SJCRH30 (cell line): ENCODE data around the gene LRP5. TPM values are rescaled to one million over a fixed set of nuclear protein-coding genes. Genes with fewer than 3 reads are reported as not detected.

Source experiments
- DNase-seq, 2 experiments: peaks; one replicate each; pipeline ENCODE4 v3.0.0-alpha.2; 2015 to 2020
- H3K27ac ChIP-seq: fragments of 250-450 bp; sonication (Bioruptor Pico); 2 replicates; pipeline ENCODE4 v1.5.1; 2020; ENCODE audit warnings: mild to moderate bottlenecking, moderate library complexity
- H3K27me3 ChIP-seq: fragments of 250-450 bp; sonication (Bioruptor Pico); 2 replicates; pipeline ENCODE4 v1.5.1; 2020; ENCODE audit warnings: mild to moderate bottlenecking, moderate library complexity
- H3K36me3 ChIP-seq: fragments of 250-450 bp; sonication (Bioruptor Pico); 2 replicates; pipeline ENCODE4 v1.5.1; 2020; ENCODE audit warnings: mild to moderate bottlenecking, moderate library complexity
- H3K4me1 ChIP-seq: fragments of 250-450 bp; sonication (Bioruptor Pico); 2 replicates; pipeline ENCODE4 v1.5.1; 2020; ENCODE audit warnings: mild to moderate bottlenecking, moderate library complexity
- H3K4me3 ChIP-seq: fragments of 250-450 bp; sonication (Bioruptor Pico); 2 replicates; pipeline ENCODE4 v1.5.1; 2020; ENCODE audit warnings: mild to moderate bottlenecking, moderate library complexity
- H3K9me3 ChIP-seq: fragments of 250-450 bp; sonication (Bioruptor Pico); replicated peaks from 2 replicates; pipeline ENCODE4 v1.5.1; 2020; ENCODE audit warnings: mild to moderate bottlenecking, moderate library complexity
- total RNA-seq: library from RNA; depleted of rRNA; stranded (reverse); fragments of >200 nt; shearing (Covaris generic); gene quantifications from 2 replicates; pipeline ENCODE4 v1.2.3, GENCODE V29; 2014

The LRP5 gene
- total RNA-seq, 1 experiment from 2014 or later, result 46.5 TPM

DNA sequence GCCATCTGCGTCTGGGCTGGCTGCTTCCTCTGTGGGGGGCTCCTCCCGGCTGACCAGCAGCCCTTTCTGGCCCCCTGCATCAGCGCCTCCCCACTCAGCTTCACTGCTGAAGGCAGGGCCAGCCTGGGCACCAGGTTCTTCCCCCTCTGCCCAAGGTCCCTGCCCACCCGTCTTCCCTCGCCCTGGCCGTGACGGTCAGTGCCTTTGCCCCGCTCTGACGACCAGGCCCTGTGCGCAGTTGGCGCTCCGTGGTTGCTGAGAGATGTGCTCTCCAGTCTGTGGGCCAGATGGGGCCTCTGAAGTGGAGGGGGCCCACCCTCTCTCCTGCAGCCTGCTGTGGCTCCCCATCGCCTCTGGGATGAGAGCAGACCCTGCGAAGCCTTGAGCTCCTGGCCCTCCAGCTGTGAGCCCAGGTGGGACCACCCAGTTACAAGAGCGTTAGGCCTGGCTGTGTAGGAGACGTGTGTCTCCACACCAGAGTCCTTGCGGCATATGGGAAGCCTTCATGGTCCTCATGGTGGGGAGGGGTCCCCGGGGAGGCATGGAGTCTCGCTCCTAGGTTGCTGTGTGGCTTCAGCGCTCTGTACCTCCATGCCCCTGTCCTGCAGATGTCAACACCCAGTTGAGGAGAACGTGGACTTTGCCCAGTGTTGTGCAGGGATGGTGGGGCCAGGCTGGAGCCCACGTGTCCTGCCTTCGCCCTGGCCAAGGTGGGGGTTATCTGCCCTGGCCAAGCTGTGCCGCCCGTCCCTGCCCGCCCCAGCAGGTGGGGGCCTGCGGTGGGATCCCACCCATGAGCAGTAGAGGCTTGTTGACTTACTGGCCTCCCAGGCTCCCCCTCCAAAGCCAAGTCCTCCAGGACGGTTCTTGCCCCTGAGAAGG lies 14.2 kb downstream of the LRP5 start:
- Histone ChIP-seq H3K9me3 (no peaks in the 10 kb centered on the region), H3K4me1 (peaks cover 35% of the 10 kb centered on the region), H3K27me3 (no peaks in the 10 kb centered on the region), H3K27ac (no peak overlapping the region), H3K4me3 (no peak overlapping the region), H3K36me3 (peaks cover 5% of the 10 kb centered on the region; the same call in 1 of the 2 replicates)
- no peak for DNase-seq

DNA sequence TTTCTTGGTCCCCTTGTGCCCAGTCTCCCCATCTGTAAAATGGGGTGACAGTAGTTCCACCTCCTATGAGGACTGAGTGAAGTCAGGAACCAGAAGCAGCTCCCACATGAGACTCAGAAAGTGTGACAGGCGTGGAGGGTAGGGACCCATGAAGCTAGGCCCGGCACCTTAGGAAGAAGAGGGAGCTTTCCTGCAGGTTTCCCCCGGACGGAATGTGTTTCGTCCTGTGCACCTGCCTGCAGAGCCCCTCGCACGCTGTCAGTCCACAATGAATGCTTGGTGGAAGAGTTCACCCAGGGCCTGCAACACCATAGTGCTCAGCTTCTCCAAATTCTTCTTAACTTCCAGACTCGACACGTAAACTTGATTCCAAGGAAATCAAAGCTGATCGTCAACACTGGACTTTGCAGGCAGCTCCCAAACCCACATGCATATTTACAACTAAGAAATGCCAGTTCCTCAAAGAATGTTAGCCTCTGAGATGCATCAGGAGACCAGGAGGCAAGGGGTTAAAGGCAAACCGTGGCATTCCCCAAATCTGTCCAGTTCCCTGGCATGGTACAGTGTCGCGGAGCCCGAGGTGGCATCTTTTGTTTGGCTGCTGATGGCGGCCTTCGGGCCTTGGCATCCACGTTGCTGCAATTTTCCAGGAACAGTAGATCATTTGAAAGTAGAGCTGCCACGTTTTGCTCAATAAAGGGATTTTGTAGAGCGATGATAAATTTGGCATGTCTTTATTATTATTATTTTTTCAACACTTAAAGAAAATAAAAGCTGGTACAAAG lies 15.4 kb downstream of the LRP5 start:
- DNase-seq, result no peak
- H3K36me3 ChIP-seq, result peaks cover 5% of the 10 kb centered on the region; the same call in 1 of the 2 replicates
- H3K27ac ChIP-seq, result peak overlapping the region; percentile 67
- H3K4me3 ChIP-seq, result no peak overlapping the region
- no peaks in the 10 kb centered on the region for H3K27me3 ChIP-seq
- H3K9me3 ChIP-seq, result no peaks in the 10 kb centered on the region
- peaks cover 35% of the 10 kb centered on the region for H3K4me1 ChIP-seq

DNA sequence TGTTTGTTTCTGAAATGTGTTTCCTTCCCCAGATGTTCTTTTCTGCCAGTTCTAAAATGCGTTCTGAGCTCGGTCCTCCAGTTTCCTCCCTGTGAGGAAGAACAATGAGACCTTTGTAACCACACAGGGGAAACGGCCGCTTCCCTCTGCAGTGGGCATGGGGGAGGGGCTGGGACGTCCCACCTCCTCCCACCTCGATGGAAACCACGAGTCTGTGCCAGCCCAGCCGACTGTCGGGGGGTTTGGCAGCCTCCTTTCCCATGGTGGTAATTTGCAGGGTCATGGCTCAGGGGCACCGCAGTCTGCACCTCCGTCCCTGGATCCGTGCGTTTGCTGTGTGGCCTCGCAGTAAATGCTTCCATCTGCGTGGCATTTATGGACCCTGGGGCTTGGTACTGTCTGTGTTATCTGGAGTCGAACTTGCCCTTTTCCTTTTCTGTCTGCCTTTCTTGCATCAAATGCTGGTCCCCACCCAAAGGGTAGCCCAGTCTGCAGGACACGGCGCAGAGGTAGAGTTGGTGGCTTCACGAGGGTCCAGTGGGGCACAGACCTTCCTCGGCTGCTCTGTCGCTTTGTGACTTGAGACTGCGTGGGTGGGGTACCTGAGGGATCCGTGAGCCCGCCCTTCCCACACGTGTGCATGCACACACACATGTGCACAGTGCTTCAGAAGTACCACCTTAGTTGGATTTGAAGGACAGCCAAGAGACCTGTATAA lies 16.1 kb downstream of the LRP5 start:
- Histone ChIP-seq H3K4me3 (no peak overlapping the region), H3K27me3 (no peaks in the 10 kb centered on the region), H3K27ac (peak overlapping the region; percentile 67), H3K36me3 (peaks cover 2% of the 10 kb centered on the region; the same call in 1 of the 2 replicates), H3K4me1 (peaks cover 35% of the 10 kb centered on the region), H3K9me3 (no peaks in the 10 kb centered on the region)
- DNase-seq, result peak; percentile 85 to 87

DNA sequence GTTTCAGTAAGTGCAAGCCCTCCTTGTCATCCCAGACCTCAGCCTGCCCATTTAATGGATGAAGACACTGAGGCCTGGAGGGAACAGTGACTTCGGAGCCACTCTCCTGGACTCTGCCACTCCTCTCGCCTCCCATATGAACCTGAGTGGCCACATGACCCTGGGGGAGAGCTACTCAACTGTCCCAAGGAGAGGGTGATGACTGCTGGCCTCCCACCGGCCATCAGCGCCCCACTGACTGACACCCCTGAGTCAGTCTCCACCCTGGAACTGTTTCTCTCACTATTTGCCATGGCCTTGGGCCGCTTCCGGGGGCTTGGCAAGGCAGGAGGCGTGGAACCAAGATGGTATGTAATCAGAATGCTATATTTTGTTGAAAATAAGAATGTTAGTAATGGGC lies 17.1 kb downstream of the LRP5 start:
- Histone ChIP-seq H3K9me3 (no peaks in the 10 kb centered on the region), H3K27me3 (no peaks in the 10 kb centered on the region), H3K4me1 (peaks cover 35% of the 10 kb centered on the region), H3K36me3 (peaks cover 11% of the 10 kb centered on the region; the same call in 1 of the 2 replicates), H3K27ac (peak overlapping the region; percentile 67), H3K4me3 (no peak overlapping the region)
- DNase-seq, result no peak

DNA sequence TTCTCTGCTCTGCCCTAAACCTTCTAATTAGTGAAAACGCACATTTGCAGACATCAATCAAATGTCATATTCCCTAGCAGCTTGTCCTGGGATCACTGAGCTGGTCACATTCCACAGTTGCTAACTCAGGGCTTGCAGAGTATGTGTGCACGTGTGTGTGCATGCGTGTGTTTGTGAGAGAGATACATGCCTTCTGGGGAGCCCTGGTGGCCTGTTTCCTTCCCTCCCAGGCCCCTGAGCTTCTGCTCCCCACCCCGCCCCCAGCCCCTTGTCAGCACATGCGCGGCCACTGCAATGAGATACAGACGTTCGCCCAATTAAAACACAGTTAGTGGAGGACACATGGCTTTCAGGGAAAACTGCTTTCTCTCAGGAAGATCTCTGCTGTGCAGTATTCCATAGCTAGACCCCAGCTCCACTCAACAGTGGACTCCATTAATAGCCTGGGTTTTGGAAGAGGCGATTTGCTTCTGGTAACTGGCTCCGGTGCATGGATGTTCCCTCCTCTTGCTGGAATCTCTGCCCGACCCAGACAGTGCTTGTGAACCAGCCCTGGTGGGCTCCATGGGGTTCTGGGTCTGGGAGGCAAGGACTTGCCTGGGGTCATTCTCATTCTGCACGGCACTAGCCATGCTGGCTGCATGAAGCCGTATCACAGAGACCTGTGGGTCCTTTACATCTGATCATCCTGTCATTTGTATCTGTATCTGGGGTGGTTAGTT lies 17.7 kb downstream of the LRP5 start:
- Histone ChIP-seq H3K4me3 (no peak overlapping the region), H3K4me1 (peaks cover 35% of the 10 kb centered on the region), H3K9me3 (no peaks in the 10 kb centered on the region), H3K27ac (peak overlapping the region; percentile 67), H3K27me3 (no peaks in the 10 kb centered on the region), H3K36me3 (peaks cover 13% of the 10 kb centered on the region; the same call in 1 of the 2 replicates)
- DNase-seq, result peak; percentile 40 to 54

DNA sequence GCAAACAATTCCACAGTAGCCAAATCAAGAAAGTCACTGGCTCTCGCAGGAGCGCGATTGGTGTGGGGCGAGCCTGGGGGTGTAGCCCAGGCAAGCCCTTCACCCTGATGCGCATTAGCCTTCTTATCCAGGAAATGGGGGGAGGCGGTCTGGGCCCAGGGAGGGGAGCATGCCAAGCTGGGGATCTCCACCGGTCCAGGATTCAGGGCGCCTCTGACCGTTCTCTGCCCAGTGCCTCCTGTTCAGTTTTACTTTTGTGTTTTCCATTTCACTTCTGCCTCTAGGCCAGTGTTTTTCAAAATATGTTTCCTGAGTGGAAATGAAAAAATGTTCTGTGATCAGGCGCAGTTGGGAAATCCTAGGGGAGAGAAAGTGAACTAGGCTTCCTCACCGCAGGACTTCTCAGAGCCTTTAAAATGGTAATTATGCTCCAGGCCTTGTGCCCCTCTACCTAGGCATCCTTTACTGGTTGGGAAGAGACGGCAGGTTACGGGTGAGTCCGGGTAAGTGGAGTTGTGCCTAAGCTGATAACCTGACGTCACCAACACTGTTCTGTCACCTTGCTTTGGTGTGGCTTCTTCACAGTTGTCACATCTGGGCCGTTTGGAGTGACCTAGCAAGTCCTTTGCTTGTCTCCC lies 18.4 kb downstream of the LRP5 start:
- DNase-seq, result no peak
- Histone ChIP-seq H3K9me3 (no peaks in the 10 kb centered on the region), H3K4me3 (no peak overlapping the region), H3K4me1 (peaks cover 35% of the 10 kb centered on the region), H3K27ac (no peak overlapping the region), H3K27me3 (no peaks in the 10 kb centered on the region), H3K36me3 (peaks cover 13% of the 10 kb centered on the region; the same call in 1 of the 2 replicates)

DNA sequence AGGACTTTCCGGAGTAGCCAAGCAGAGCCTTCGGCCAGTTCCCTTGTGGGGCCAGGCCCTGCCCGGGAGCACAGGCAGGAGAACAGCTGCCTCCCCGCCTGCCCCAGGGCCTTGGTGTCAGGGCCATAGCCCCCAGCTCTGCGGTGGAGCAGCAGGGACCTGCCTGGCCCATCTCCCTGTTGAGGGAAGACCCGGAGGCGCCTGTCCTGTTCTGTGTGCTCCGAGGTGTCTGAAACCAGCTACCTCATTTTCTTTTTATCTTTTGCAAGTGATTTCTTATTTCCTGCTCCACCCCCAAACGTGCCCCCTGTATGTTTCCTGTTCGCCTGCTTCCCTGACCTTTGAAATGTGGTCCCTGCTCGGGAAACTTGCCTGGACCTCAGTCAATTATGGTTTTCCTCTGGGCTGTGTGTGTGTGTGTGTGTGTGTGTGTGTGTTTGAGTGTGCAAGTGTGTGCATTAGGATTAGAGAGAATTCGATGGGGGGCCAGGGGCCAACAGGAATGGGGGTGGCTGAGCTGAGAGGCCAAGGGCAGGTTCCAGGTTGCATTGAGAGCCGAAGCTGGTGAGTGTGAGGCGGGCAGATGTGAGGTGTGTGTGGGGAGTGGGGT lies 19.1 kb downstream of the LRP5 start:
- no peak for DNase-seq
- Histone ChIP-seq H3K9me3 (no peaks in the 10 kb centered on the region), H3K27ac (no peak overlapping the region), H3K36me3 (peaks cover 11% of the 10 kb centered on the region; the same call in 1 of the 2 replicates), H3K4me1 (peaks cover 35% of the 10 kb centered on the region), H3K4me3 (no peak overlapping the region), H3K27me3 (no peaks in the 10 kb centered on the region)

DNA sequence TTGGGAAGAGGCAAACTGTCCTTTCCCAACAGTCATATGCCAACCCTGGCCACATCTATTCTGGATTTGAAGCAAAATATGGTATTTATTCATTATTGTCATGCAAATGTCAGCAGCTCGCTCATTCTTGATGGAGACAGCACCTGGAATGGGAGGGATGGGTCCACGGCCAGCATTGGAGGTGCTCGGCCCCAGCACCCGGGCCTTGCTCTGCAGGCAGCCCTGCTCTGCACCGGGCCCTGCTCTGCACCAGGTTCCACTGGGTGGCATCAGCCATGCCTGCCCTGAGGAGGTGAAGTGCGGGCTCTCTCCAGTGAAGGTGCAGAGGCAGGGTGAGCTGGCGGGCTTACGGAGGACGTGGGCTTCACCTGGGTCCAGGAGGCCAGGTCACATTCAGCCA lies 19.8 kb downstream of the LRP5 start:
- no peak for DNase-seq
- H3K4me3 ChIP-seq, result no peak overlapping the region
- H3K9me3 ChIP-seq, result no peaks in the 10 kb centered on the region
- H3K36me3 ChIP-seq, result peaks cover 11% of the 10 kb centered on the region; the same call in 1 of the 2 replicates
- H3K4me1 ChIP-seq, result peaks cover 34% of the 10 kb centered on the region
- no peak overlapping the region for H3K27ac ChIP-seq
- H3K27me3 ChIP-seq, result no peaks in the 10 kb centered on the region

DNA sequence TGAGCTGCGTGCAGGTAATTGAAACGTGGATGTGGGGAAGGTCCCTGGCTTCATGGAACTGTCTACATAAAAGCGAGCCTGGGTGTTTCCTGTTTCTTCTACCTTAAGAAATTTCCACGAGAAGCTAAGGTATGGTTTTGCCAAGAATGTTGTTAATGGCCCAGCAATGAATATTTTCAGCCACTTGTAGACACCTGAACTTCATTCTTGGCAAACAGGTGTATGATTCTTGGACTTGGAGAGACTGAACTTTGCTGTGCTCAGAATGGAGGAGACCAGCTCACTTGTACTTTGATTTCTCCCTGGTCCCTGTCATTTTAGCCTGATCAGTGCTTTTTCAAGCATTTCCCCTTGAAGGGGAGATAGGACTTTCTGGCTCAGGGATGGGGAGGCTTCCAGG lies 20.8 kb downstream of the LRP5 start:
- no peak overlapping the region for H3K27ac ChIP-seq
- H3K27me3 ChIP-seq, result no peaks in the 10 kb centered on the region
- H3K4me1 ChIP-seq, result peaks cover 24% of the 10 kb centered on the region
- no peak overlapping the region for H3K4me3 ChIP-seq
- DNase-seq, result no peak
- no peaks in the 10 kb centered on the region for H3K9me3 ChIP-seq
- H3K36me3 ChIP-seq, result peaks cover 11% of the 10 kb centered on the region; the same call in 1 of the 2 replicates

DNA sequence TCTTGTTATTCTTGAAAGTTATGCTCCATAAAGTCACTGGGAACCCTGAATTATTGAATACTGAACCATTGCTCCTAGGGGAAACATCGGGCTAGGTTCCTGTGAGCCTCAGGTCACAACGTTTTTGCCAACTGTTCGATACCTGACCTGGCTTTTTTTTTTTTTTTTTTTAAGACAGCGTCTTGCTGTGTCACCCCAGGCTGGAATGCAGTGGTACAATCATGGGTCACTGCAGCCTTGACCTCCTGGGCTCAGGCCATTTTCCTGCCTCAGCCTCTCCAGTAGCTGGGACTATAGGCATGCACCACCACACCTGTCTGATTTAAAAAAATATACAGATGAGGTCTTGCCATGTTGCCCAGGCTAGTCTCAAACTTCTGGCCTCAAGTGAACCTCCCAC lies 22.5 kb downstream of the LRP5 start:
- no peak overlapping the region for H3K4me3 ChIP-seq
- no peak overlapping the region for H3K27ac ChIP-seq
- peaks cover 6% of the 10 kb centered on the region for H3K4me1 ChIP-seq
- H3K27me3 ChIP-seq, result no peaks in the 10 kb centered on the region
- no peak for DNase-seq
- no peaks in the 10 kb centered on the region for H3K9me3 ChIP-seq
- peaks cover 11% of the 10 kb centered on the region; the same call in 1 of the 2 replicates for H3K36me3 ChIP-seq

DNA sequence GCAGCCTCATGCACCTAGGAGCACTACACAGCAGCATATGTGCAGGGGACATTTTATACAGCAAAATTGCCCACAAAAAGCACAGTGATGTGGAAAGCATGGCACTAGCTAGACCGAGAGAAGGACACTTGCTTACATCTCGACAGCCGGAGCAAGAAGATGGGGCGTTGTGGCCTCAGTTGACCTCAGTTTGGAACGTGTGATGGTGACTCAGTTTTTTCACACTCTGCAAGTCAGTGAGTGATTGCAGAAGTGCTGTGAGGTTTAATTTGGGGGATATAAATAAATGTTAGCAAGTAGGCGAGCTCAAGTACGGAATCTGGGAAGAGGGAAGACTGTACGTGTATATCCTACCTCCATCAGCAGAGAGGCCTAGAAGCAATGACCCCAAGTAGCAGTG lies 23.3 kb downstream of the LRP5 start:
- no peak overlapping the region for H3K4me3 ChIP-seq
- peaks cover 11% of the 10 kb centered on the region; the same call in 1 of the 2 replicates for H3K36me3 ChIP-seq
- no peak overlapping the region for H3K27ac ChIP-seq
- no peaks in the 10 kb centered on the region for H3K9me3 ChIP-seq
- no peaks in the 10 kb centered on the region for H3K27me3 ChIP-seq
- DNase-seq, result no peak
- H3K4me1 ChIP-seq, result peaks cover 4% of the 10 kb centered on the region; the same call in 1 of the 2 replicates

DNA sequence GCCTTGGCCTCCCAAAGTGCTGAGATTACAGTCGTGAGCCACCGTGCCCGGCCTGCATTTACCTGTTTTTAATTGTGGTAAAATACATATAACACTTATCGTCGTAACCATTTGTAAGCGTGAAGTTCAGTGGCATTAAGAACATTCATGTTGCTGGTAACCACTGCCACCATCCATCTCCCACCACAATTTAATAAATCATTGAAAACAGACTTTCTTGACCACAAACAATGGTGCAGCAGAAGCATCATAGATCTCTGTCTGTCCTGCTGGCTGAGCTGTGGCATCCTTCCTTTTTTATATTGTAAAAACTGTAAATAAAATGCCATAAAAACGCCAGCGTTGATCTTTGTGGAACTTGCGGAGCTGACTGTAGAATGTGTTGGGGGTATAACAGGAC lies 24.3 kb downstream of the LRP5 start:
- Histone ChIP-seq H3K9me3 (no peaks in the 10 kb centered on the region), H3K4me1 (peaks cover 9% of the 10 kb centered on the region; the same call in 1 of the 2 replicates), H3K27ac (no peak overlapping the region), H3K27me3 (no peaks in the 10 kb centered on the region), H3K4me3 (no peak overlapping the region), H3K36me3 (peaks cover 11% of the 10 kb centered on the region; the same call in 1 of the 2 replicates)
- DNase-seq, result no peak

DNA sequence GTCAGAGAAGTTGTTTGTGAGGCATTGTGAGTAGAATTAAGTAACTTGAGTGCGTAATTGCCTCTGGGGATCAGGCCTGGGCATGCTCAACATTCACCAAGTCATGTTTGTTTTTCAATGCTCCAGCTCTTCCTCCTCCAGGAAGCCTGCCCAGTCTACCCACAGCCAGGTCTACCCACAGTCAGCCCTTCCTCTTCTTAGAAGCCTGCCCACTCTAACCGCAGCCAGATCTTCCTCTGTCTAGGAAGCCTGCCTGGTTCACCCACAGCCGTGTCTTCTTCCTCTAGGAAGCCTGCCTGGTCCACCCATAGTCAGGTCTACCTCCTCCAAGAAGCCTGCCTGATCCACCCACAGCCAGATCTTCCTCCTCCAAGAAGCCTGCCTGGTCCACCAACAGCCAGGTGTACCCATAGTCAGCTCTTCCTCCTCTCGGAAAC lies 25.0 kb downstream of the LRP5 start:
- peaks cover 13% of the 10 kb centered on the region for H3K4me1 ChIP-seq
- no peak overlapping the region for H3K27ac ChIP-seq
- no peak for DNase-seq
- H3K27me3 ChIP-seq, result no peaks in the 10 kb centered on the region
- H3K36me3 ChIP-seq, result peaks cover 11% of the 10 kb centered on the region; the same call in 1 of the 2 replicates
- H3K4me3 ChIP-seq, result no peak overlapping the region
- H3K9me3 ChIP-seq, result no peaks in the 10 kb centered on the region
